Measurements from ENCODE around the gene TBXT. TPM values are rescaled to one million over a fixed set of nuclear protein-coding genes. Genes with fewer than 3 reads are reported as not detected.
"Not testable (repeated sequence)": the region's sequence is repeated elsewhere in the genome, so short reads cannot be mapped to it uniquely, and the experiment has no call there.

Gene TBXT
- not detected in 2 replicates for total RNA-seq (2014; rRNA removed; shearing (Covaris generic))

- DNase-seq (ENCODE audit: low spot score): no peak
These were observed at the start of gene TBXT for GRCh38 chr6:166167801-166168615. TBXT (minus strand) TSS chr6:166167851; CDS start chr6:166167591, 260 bp downstream.

DNA sequence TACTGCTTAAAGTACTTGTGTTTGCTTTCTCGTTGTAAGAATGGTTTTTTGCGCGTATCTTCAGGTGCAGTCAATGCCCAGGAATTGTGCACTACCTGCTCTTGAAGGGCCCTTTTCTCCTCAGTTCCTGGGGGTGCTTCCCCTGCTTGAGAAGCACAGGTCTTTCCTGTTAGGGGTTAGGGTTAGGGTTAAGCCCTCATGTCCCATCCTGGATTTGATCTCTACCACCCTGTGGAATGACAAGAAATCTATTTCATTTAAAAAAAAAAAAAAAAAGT is 39.6 kb upstream of the TBXT start:
- no peak for DNase-seq (ENCODE audit: low spot score)

GRCh38 chr6:166206510-166207283 is 39.0 kb upstream of the TBXT start:
- no peak for DNase-seq (ENCODE audit: low spot score)

- DNase-seq (ENCODE audit: low spot score): no peak
These were observed 38.4 kb upstream of the TBXT start for GRCh38 chr6:166206066-166206465.

- no peak for DNase-seq (ENCODE audit: low spot score)
These were observed 37.4 kb upstream of the TBXT start for GRCh38 chr6:166204852-166205650.

- DNase-seq (ENCODE audit: low spot score): no peak
These were observed 36.1 kb upstream of the TBXT start for GRCh38 chr6:166203641-166204222.

DNA sequence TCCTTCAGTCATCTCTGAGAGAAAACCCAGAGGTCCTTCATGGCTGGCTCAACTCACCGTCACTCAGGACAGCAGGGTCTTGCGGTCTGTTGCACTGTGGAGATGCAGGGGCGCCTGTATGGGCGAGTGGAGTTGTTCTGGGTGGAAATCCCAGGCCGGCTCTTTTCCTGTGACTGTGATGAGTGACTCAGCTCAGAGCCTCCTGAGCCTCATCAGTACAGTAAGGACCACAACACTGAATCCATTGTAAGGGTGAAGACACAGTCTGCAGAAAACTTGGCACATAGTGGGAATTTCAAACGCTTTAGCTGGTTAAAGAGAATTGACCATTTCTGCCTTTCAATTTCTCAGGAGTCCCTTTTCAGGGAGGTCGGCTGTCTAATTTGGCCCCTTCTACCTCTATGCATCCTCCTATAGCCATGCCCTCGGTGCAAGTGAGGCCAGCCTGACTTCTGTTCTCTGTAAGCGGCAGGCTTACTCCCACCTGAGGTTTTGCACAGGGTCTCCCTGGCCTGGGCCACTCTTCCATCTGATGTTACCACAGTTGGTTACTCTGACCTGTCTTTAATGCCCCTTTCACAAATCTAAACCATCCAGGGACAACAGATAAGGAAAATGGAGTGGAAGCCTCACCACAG is 35.5 kb upstream of the TBXT start:
- no peak for DNase-seq (ENCODE audit: low spot score)

DNA sequence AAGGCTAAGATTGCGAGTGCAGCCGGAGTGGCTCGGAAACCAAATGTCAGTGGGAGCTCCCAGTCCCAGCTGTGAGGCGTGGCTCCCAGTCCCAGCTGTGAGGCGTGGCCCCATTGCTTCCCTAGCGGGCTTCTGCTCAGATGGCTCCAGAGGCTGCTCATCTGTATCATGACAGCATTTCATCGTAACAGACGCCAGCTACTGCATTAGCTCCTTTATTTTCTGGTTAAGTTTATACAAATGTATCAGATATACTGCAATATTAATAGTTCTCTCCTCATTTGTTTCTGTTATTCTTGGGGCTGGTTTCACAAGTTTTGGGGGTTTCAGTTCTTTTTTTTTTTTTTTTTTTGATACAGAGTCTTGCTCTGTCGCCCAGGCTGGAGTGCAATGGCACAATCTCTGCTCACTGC is 34.7 kb upstream of the TBXT start:
- DNase-seq (ENCODE audit: low spot score): no peak

- no peak for DNase-seq (ENCODE audit: low spot score)
These were observed 34.2 kb upstream of the TBXT start for GRCh38 chr6:166201878-166202277.

- DNase-seq (ENCODE audit: low spot score): no peak
These were observed 29.7 kb upstream of the TBXT start for GRCh38 chr6:166197361-166197760.

DNA sequence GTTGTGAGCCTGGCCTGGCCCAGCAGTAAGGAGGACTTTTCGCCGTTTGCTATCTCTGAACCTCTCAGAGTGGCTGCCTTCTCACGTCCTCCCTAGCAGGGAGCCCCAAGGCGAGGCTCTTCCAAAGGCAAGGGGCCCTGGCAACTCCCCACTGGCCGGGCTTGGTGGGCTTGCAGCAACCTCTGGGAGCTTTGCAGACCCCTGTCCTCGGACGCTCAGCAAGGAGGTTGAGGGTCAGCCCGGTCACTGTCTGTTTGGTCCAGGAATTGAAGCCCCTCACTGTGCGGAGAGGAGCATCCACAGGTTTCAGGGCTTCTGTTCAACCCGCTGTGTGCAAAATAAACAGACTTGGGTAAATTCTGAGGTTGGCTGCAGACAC is 28.2 kb upstream of the TBXT start:
- DNase-seq (ENCODE audit: low spot score): no peak

- no peak for DNase-seq (ENCODE audit: low spot score)
These were observed 27.5 kb upstream of the TBXT start for GRCh38 chr6:166194914-166195859.

- no peak for DNase-seq (ENCODE audit: low spot score)
These were observed 24.9 kb upstream of the TBXT start for GRCh38 chr6:166192557-166192956.

- DNase-seq (ENCODE audit: low spot score): no peak
These were observed 24.5 kb upstream of the TBXT start for GRCh38 chr6:166192136-166192535.

GRCh38 chr6:166179704-166180103 is 12.1 kb upstream of the TBXT start:
- no peak for DNase-seq (ENCODE audit: low spot score)

GRCh38 chr6:166176106-166176505 is 8.5 kb upstream of the TBXT start:
- no peak for DNase-seq (ENCODE audit: low spot score)

DNA sequence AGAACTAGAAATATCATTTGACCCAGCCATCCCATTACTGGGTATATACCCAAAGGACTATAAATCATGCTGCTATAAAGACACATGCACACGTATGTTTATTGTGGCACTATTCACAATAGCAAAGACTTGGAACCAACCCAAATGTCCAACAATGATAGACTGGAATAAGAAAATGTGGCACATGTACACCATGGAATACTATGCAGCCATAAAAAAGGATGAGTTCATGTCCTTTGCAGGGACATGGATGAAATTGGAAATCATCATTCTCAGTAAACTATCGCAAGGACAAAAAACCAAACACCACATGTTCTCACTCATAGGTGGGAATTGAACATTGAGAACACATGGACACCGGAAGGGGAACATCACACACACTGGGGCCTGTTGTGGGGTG is 7.4 kb upstream of the TBXT start:
- DNase-seq (ENCODE audit: low spot score): not testable (repeated sequence)

GRCh38 chr6:166174031-166174430 is 6.4 kb upstream of the TBXT start:
- DNase-seq (ENCODE audit: low spot score): no peak

GRCh38 chr6:166173281-166173951 is 5.8 kb upstream of the TBXT start:
- peak; percentile 44 for DNase-seq (ENCODE audit: low spot score)

DNA sequence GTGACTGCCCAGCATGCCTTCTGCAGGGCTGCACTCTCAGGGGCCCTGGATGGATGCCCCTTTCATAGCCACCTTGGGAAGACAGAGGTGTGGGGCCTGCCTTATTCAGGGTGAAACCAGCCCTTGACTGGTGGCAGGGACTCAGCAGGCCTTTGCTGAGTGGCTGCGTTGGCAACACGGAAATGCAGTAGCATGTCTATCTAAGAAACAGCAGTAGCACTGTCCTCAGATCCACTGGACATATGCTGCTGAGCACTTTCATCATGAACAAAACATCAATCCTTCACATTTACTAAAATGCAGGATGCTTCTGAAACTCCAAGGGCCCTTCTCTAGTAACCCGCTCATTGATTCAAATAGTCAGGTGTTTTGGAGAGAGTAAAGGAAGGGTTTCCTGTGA is 4.9 kb upstream of the TBXT start:
- no peak for DNase-seq (ENCODE audit: low spot score)

All from HT-29 (cell line).